GM23338 (cell line): ENCODE results near the gene ZNF491. TPM values are rescaled to one million over a fixed set of nuclear protein-coding genes. Genes with fewer than 3 reads are reported as not detected.

ENCODE experiments used
- ATAC-seq: fragments of 200-7000 bp; cut with Tn5 transposase; 3 replicates; pipeline ENCODE4 v1.9.1; 2020
- DNase-seq: peaks from one replicate; pipeline ENCODE4 v3.0.0-alpha.2; 2015; ENCODE audit warnings: low spot score
- H2AFZ ChIP-seq: fragments of 200-600 bp; sonication (generic); 2 replicates; pipeline ENCODE4 v1.8.0; 2016; ENCODE audit warnings: antibody characterized with exemption, mild to moderate bottlenecking, moderate library complexity
- H3F3A ChIP-seq: fragments of 200-600 bp; sonication (generic); replicated peaks from 2 replicates; pipeline ENCODE4 v1.8.0; 2017; ENCODE audit warnings: antibody characterized with exemption, mixed run types, low read depth
- H3K27ac ChIP-seq: fragments of 200-600 bp; sonication (generic); 2 replicates; pipeline ENCODE4 v1.6.1; 2016; ENCODE audit warnings: low read depth
- H3K27me3 ChIP-seq: fragments of 200-600 bp; sonication (generic); 2 replicates; pipeline ENCODE4 v1.8.0; 2016; ENCODE audit warnings: mild to moderate bottlenecking, mixed run types, moderate library complexity; ENCODE audit not compliant: insufficient read depth
- H3K36me3 ChIP-seq: fragments of 200-600 bp; sonication (generic); 2 replicates; pipeline ENCODE4 v1.8.0; 2016; ENCODE audit warnings: mild to moderate bottlenecking; ENCODE audit not compliant: insufficient read depth
- H3K4me1 ChIP-seq: fragments of 200-600 bp; sonication (generic); 2 replicates; pipeline ENCODE4 v1.8.0; 2016; ENCODE audit warnings: mild to moderate bottlenecking, moderate library complexity; ENCODE audit not compliant: insufficient read depth
- H3K4me2 ChIP-seq: fragments of 200-600 bp; sonication (generic); 2 replicates; pipeline ENCODE4 v1.7.1; 2017; ENCODE audit warnings: mixed run types
- H3K4me3 ChIP-seq: fragments of 200-600 bp; sonication (generic); 2 replicates; pipeline ENCODE4 v1.6.1; 2016; ENCODE audit warnings: mixed run types
- H3K79me2 ChIP-seq: fragments of 200-600 bp; sonication (generic); replicated peaks from 2 replicates; pipeline ENCODE4 v1.8.0; 2017; ENCODE audit warnings: mild to moderate bottlenecking; ENCODE audit not compliant: insufficient read depth
- H3K9me2 ChIP-seq: fragments of 200-600 bp; sonication (generic); 2 replicates; pipeline ENCODE4 v1.8.0; 2017; ENCODE audit not compliant: insufficient read depth
- H4K20me1 ChIP-seq: fragments of 200-600 bp; sonication (generic); replicated peaks from 2 replicates; pipeline ENCODE4 v1.8.0; 2017; ENCODE audit warnings: mild to moderate bottlenecking; ENCODE audit not compliant: insufficient read depth
- H3K27ac Mint-ChIP-seq: 2 replicates; pipeline ENCODE4 v1.8.0; 2020; ENCODE audit warnings: inconsistent platforms, mild to moderate bottlenecking, moderate library complexity, mixed read lengths
- H3K27me3 Mint-ChIP-seq: 3 replicates; pipeline ENCODE4 v1.8.0; 2022; ENCODE audit warnings: low read depth, mild to moderate bottlenecking, moderate library complexity, mixed read lengths, inconsistent platforms; ENCODE audit not compliant: insufficient read depth, poor library complexity
- H3K36me3 Mint-ChIP-seq: 3 replicates; pipeline ENCODE4 v1.8.0; 2021; ENCODE audit warnings: low read depth, mild to moderate bottlenecking, inconsistent platforms, moderate library complexity, mixed read lengths
- H3K4me1 Mint-ChIP-seq: 3 replicates; pipeline ENCODE4 v1.8.0; 2020; ENCODE audit warnings: mild to moderate bottlenecking, inconsistent platforms, mixed read lengths
- H3K4me3 Mint-ChIP-seq: 3 replicates; pipeline ENCODE4 v1.8.0; 2021; ENCODE audit warnings: moderate library complexity, mild to moderate bottlenecking, inconsistent platforms, mixed read lengths
- H3K9me3 Mint-ChIP-seq: 3 replicates; pipeline ENCODE4 v1.8.0; 2020; ENCODE audit warnings: moderate library complexity, mild to moderate bottlenecking, inconsistent platforms, mixed read lengths
- EZH2 ChIP-seq: fragments of 200-600 bp; sonication (generic); IDR thresholded peaks from one replicate; pipeline ENCODE4 v1.8.0; 2017; ENCODE audit warnings: antibody characterized with exemption, mild to moderate bottlenecking, low read depth; ENCODE audit not compliant: unreplicated experiment
- EZH2phosphoT487 ChIP-seq: fragments of 200-600 bp; sonication (generic); IDR thresholded peaks from one replicate; pipeline ENCODE4 v1.8.1; 2018; ENCODE audit warnings: antibody characterized with exemption; ENCODE audit not compliant: unreplicated experiment
- JUNB ChIP-seq: IDR thresholded peaks from one replicate; pipeline ENCODE4 v1.6.1; 2016; ENCODE audit warnings: antibody characterized with exemption; ENCODE audit not compliant: unreplicated experiment
- NANOG ChIP-seq: IDR thresholded peaks from 2 replicates; pipeline ENCODE4 v1.6.1; 2016; ENCODE audit warnings: antibody characterized with exemption, borderline replicate concordance
- POLR2AphosphoS5 ChIP-seq: IDR thresholded peaks from 2 replicates; pipeline ENCODE4 v1.6.1; 2016; ENCODE audit warnings: antibody characterized with exemption, low read depth
- ZNF114 ChIP-seq: fragments of 250-450 bp; sonication (Bioruptor Pico); IDR thresholded peaks from 2 replicates; pipeline ENCODE4 v1.5.0; 2020; ENCODE audit warnings: mild to moderate bottlenecking, moderate library complexity
- ZNF331 ChIP-seq: fragments of 250-450 bp; sonication (Bioruptor Pico); IDR thresholded peaks from 2 replicates; pipeline ENCODE4 v1.5.0; 2020; ENCODE audit warnings: low read depth, mild to moderate bottlenecking, moderate library complexity
- polyA plus RNA-seq: library from polyadenylated mRNA; unstranded; fragments of >200 nt; fragmentation: Nextera tagmentation; extraction: Ambion mirVana; gene quantifications from 2 replicates; pipeline ENCODE4 v1.2.1, GENCODE V29; 2016
- total RNA-seq: library from RNA; depleted of rRNA; stranded (reverse); fragments of >200 nt; shearing (Covaris generic); gene quantifications from 2 replicates; pipeline ENCODE4 v1.2.3, GENCODE V29; 2014
- TF ChIP-seq, protein P1 (sequence below): fragments of 250-450 bp; sonication (Bioruptor Pico); IDR thresholded peaks from 2 replicates; pipeline ENCODE4 v1.5.0; 2020; ENCODE audit warnings: mild to moderate bottlenecking, moderate library complexity
- TF ChIP-seq, protein P2 (sequence below), 2 experiments: fragments of 200-600 bp in 1 of 2; sonication (generic) in 1 of 2; conservative IDR thresholded peaks; 2 replicates each; pipeline versions ENCODE4 v1.5.1 to v1.6.1; 2016 to 2017; ENCODE audit warnings: antibody characterized with exemption in 2 of 2, low read depth in 2 of 2, mild to moderate bottlenecking in 2 of 2, moderate library complexity in 1 of 2

Gene ZNF491
- total and polyA plus RNA-seq, 2 experiments from 2014 or later, result 0.32 to 1.3 TPM

DNA sequence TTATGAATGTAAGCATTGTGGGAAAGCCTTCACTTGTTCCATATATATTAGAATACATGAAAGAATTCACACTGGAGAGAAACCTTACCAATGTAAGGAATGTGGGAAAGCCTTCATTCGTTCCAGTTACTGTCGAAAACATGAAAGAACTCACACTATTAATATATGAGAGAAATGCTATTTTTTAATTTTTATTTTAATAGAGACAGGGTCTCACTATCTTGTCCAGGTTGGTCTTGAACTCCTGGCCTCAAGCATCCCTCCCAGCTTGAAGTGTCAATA lies 8.7 kb downstream of the ZNF491 start:
- peaks cover 8% of the 10 kb centered on the region for H3K27me3 Mint-ChIP-seq
- Histone ChIP-seq H3K36me3 (peaks cover 5% of the 10 kb centered on the region; the same call in 1 of the 2 replicates), H4K20me1 (no peaks in the 10 kb centered on the region), H3K27me3 (peaks cover 8% of the 10 kb centered on the region; the same call in 1 of the 2 replicates), H3K4me2 (no peak overlapping the region), H3K4me3 (no peak overlapping the region), H3K27ac (no peak overlapping the region), H3K79me2 (no peaks in the 10 kb centered on the region), H2AFZ (no peak overlapping the region), H3F3A (no peaks in the 10 kb centered on the region), H3K9me2 (no peaks in the 10 kb centered on the region), H3K4me1 (no peaks in the 10 kb centered on the region)
- no peak for DNase-seq
- peaks cover 86% of the 10 kb centered on the region for H3K9me3 Mint-ChIP-seq
- no peak overlapping the region for H3K27ac Mint-ChIP-seq
- H3K4me3 Mint-ChIP-seq, result no peak overlapping the region
- H3K36me3 Mint-ChIP-seq, result peaks cover 13% of the 10 kb centered on the region; the same call in 2 of the 3 replicates
- TF ChIP-seq, protein P1, sequence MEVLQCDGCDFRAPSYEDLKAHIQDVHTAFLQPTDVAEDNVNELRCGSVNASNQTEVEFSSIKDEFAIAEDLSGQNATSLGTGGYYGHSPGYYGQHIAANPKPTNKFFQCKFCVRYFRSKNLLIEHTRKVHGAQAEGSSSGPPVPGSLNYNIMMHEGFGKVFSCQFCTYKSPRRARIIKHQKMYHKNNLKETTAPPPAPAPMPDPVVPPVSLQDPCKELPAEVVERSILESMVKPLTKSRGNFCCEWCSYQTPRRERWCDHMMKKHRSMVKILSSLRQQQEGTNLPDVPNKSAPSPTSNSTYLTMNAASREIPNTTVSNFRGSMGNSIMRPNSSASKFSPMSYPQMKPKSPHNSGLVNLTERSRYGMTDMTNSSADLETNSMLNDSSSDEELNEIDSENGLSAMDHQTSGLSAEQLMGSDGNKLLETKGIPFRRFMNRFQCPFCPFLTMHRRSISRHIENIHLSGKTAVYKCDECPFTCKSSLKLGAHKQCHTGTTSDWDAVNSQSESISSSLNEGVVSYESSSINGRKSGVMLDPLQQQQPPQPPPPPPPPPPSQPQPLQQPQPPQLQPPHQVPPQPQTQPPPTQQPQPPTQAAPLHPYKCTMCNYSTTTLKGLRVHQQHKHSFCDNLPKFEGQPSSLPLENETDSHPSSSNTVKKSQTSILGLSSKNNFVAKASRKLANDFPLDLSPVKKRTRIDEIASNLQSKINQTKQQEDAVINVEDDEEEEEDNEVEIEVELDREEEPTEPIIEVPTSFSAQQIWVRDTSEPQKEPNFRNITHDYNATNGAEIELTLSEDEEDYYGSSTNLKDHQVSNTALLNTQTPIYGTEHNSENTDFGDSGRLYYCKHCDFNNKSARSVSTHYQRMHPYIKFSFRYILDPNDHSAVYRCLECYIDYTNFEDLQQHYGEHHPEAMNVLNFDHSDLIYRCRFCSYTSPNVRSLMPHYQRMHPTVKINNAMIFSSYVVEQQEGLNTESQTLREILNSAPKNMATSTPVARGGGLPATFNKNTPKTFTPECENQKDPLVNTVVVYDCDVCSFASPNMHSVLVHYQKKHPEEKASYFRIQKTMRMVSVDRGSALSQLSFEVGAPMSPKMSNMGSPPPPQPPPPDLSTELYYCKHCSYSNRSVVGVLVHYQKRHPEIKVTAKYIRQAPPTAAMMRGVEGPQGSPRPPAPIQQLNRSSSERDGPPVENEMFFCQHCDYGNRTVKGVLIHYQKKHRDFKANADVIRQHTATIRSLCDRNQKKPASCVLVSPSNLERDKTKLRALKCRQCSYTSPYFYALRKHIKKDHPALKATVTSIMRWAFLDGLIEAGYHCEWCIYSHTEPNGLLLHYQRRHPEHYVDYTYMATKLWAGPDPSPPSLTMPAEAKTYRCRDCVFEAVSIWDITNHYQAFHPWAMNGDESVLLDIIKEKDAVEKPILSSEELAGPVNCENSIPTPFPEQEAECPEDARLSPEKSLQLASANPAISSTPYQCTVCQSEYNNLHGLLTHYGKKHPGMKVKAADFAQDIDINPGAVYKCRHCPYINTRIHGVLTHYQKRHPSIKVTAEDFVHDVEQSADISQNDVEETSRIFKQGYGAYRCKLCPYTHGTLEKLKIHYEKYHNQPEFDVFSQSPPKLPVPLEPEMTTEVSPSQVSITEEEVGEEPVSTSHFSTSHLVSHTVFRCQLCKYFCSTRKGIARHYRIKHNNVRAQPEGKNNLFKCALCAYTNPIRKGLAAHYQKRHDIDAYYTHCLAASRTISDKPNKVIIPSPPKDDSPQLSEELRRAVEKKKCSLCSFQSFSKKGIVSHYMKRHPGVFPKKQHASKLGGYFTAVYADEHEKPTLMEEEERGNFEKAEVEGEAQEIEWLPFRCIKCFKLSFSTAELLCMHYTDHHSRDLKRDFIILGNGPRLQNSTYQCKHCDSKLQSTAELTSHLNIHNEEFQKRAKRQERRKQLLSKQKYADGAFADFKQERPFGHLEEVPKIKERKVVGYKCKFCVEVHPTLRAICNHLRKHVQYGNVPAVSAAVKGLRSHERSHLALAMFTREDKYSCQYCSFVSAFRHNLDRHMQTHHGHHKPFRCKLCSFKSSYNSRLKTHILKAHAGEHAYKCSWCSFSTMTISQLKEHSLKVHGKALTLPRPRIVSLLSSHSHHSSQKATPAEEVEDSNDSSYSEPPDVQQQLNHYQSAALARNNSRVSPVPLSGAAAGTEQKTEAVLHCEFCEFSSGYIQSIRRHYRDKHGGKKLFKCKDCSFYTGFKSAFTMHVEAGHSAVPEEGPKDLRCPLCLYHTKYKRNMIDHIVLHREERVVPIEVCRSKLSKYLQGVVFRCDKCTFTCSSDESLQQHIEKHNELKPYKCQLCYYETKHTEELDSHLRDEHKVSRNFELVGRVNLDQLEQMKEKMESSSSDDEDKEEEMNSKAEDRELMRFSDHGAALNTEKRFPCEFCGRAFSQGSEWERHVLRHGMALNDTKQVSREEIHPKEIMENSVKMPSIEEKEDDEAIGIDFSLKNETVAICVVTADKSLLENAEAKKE (CRISPR knock-in tag), result no peak
- TF ChIP-seq ZNF114 (CRISPR knock-in tag) (no peak), NANOG (no peak)
- no peak for ATAC-seq
- no peaks in the 10 kb centered on the region for H3K4me1 Mint-ChIP-seq

DNA sequence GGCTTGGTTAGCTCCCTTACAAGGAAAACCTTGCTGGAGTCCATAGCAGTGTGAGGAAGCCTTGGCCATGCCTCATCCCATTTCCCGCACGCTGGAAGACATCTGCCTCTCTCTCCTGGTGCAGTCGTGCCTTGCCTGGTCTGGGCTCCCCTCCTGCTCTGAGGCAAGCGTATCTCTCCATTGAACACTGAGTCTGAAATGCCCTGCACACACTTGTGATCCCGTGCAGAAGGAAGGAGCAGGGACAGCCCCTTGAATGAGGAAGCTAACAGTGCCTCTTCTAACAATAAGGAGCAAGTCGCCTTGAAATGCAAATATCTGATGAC lies 15.3 kb downstream of the ZNF491 start:
- peaks cover 42% of the 10 kb centered on the region for H3K27me3 ChIP-seq
- H2AFZ ChIP-seq, result no peak overlapping the region
- Mint-ChIP-seq H3K36me3 (peaks cover 24% of the 10 kb centered on the region), H3K27me3 (peaks cover 7% of the 10 kb centered on the region), H3K9me3 (peaks cover 88% of the 10 kb centered on the region), H3K27ac (no peak overlapping the region), H3K4me3 (no peak overlapping the region), H3K4me1 (no peaks in the 10 kb centered on the region)
- peaks cover 4% of the 10 kb centered on the region; the same call in 1 of the 2 replicates for H3K4me1 ChIP-seq
- peak overlapping the region; percentile 85 for H3K4me2 ChIP-seq
- H4K20me1 ChIP-seq, result peaks cover 9% of the 10 kb centered on the region
- no peaks in the 10 kb centered on the region for H3K36me3 ChIP-seq
- H3K9me2 ChIP-seq, result no peaks in the 10 kb centered on the region
- ATAC-seq (no peak), DNase-seq (no peak)
- H3F3A ChIP-seq, result no peaks in the 10 kb centered on the region
- TF ChIP-seq EZH2, result no peak
- TF ChIP-seq JUNB, result no peak
- TF ChIP-seq ZNF114 (CRISPR knock-in tag), result no peak
- no peak for TF ChIP-seq ZNF331
- TF ChIP-seq EZH2phosphoT487, result no peak
- TF ChIP-seq, protein P2, sequence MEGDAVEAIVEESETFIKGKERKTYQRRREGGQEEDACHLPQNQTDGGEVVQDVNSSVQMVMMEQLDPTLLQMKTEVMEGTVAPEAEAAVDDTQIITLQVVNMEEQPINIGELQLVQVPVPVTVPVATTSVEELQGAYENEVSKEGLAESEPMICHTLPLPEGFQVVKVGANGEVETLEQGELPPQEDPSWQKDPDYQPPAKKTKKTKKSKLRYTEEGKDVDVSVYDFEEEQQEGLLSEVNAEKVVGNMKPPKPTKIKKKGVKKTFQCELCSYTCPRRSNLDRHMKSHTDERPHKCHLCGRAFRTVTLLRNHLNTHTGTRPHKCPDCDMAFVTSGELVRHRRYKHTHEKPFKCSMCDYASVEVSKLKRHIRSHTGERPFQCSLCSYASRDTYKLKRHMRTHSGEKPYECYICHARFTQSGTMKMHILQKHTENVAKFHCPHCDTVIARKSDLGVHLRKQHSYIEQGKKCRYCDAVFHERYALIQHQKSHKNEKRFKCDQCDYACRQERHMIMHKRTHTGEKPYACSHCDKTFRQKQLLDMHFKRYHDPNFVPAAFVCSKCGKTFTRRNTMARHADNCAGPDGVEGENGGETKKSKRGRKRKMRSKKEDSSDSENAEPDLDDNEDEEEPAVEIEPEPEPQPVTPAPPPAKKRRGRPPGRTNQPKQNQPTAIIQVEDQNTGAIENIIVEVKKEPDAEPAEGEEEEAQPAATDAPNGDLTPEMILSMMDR (conservative IDR thresholded peaks at IDR 0.05; ENCODE audit: low read depth in 2 of 2), result no peak
- TF ChIP-seq POLR2AphosphoS5, result no peak
- H3K27ac ChIP-seq, result no peak overlapping the region
- H3K79me2 ChIP-seq, result no peaks in the 10 kb centered on the region
- peak overlapping the region; percentile 79 for H3K4me3 ChIP-seq
